ENCODE results near the gene EFCAB5.

DNA sequence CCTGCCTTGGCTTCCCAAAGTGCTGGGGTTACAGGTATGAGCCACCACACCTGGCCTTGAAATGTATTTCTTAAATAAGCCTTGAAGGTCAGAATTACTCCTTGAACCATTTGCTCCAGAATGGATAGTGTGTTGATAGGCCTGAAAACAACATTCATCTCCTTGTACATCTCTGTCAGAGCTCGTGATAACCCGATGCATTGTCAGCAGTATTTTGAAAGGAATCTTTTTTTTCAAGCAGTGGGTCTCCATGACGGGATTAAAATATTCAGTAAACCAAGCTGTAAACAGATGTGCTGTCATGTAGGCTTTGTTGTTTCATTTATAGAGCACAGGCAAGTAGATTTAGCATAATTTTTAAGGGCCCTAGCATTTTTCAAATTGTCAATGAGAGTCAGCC lies 191.8 kb downstream of the EFCAB5 start:
- TF ChIP-seq, protein P1, sequence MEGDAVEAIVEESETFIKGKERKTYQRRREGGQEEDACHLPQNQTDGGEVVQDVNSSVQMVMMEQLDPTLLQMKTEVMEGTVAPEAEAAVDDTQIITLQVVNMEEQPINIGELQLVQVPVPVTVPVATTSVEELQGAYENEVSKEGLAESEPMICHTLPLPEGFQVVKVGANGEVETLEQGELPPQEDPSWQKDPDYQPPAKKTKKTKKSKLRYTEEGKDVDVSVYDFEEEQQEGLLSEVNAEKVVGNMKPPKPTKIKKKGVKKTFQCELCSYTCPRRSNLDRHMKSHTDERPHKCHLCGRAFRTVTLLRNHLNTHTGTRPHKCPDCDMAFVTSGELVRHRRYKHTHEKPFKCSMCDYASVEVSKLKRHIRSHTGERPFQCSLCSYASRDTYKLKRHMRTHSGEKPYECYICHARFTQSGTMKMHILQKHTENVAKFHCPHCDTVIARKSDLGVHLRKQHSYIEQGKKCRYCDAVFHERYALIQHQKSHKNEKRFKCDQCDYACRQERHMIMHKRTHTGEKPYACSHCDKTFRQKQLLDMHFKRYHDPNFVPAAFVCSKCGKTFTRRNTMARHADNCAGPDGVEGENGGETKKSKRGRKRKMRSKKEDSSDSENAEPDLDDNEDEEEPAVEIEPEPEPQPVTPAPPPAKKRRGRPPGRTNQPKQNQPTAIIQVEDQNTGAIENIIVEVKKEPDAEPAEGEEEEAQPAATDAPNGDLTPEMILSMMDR (conservative IDR thresholded peaks at IDR 0.05; ENCODE audit: low read depth, low read length), result no peak
- TF ChIP-seq EZH2 (IDR thresholded peaks at IDR 0.05; ENCODE audit: low read length, unreplicated experiment) (no peak), EZH2phosphoT487 (IDR thresholded peaks at IDR 0.05; ENCODE audit: borderline replicate concordance, low read length) (no peak)
